Upper lobe of left lung (tissue), 4 donors: ENCODE results near the gene ST8SIA5.

Experiments used
- CTCF ChIP-seq, 6 experiments: fragments of 450-650 bp in 4 of 6; fragments of 200-600 bp in 2 of 6; sonication (generic) in 2 of 6; IDR thresholded peaks; one replicate each; pipeline ENCODE4 v1.5.1; 2016 to 2019; ENCODE audit warnings: antibody characterized with exemption in 6 of 6
- EP300 ChIP-seq, 4 donors: sonication (generic); formaldehyde crosslinking; IDR thresholded peaks; one replicate each; pipeline ENCODE4 v1.5.1; 2017; ENCODE audit warnings: antibody characterized with exemption in 4 of 4, control low read depth in 2 of 4
- POLR2A ChIP-seq, 4 donors: fragments of 450-650 bp; IDR thresholded peaks; one replicate each; pipeline ENCODE4 v1.5.1; 2016 to 2017; ENCODE audit warnings: antibody characterized with exemption in 4 of 4, mild to moderate bottlenecking in 2 of 4
- POLR2AphosphoS5 ChIP-seq, 2 donors: sonication (generic); formaldehyde crosslinking; IDR thresholded peaks; one replicate each; pipeline ENCODE4 v1.5.1; 2017; ENCODE audit warnings: antibody characterized with exemption in 2 of 2

- TF ChIP-seq CTCF (IDR thresholded peaks at IDR 0.05): no peak
- TF ChIP-seq POLR2AphosphoS5 (IDR thresholded peaks at IDR 0.05): no peak
- TF ChIP-seq POLR2A (IDR thresholded peaks at IDR 0.05): no peak
- TF ChIP-seq EP300 (IDR thresholded peaks at IDR 0.05): no peak
Observed at GRCh38 chr18:46794607-46795006, 37.8 kb upstream of the ST8SIA5 start.
